MM.1S (cell line): ENCODE results near the gene OR9Q1.

Experiments used
- EZH2 ChIP-seq: fragments of 300-600 bp; sonication (generic); optimal IDR thresholded peaks from 2 replicates; pipeline ENCODE3; 2017; ENCODE audit warnings: low read depth, mild to moderate bottlenecking, antibody characterized with exemption, low read length, mixed read lengths
- EZH2phosphoT487 ChIP-seq: fragments of 300-600 bp; sonication (generic); IDR thresholded peaks from 2 replicates; pipeline ENCODE4 v1.6.1; 2018; ENCODE audit warnings: antibody characterized with exemption, low read length
- TF ChIP-seq, protein P1 (sequence below): fragments of 300-600 bp; sonication (generic); IDR thresholded peaks from 2 replicates; pipeline ENCODE4 v1.5.1; 2016; ENCODE audit warnings: antibody characterized with exemption, low read length, mixed read lengths

DNA sequence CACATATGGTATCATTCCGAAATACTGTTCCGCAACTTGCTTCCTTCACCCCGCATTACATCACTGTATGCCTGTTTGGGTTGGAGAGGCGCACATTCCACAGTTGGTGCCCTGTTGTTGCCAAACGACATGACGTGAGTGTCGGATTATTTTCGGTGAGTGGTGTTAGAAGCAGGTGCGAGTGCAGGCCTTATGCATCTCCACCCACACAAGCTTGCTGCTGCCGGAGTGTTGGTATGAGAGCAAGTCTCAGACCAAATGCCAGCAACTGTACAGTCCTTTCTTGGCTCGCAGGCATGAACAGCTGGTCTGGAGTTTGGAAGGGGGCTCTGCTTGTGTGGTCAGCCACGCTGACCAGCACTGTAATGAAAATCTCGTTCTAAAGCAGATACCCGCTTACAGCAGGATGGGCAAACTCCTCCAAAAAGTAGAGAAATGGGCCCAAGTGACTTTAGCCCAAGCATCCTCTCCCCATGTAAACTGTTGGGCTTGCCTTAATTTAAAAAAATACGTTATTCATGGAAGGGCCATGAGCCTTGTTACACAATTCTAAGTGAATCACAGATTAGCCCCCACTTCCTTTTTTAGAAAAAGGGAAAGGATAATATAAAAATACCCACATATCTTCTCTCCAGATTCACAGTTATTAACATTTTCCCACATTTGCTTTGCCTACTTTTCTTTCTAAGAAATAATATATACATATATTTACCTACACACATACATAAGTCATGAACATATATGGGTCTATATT lies 48.7 kb upstream of the OR9Q1 start:
- TF ChIP-seq, protein P1, sequence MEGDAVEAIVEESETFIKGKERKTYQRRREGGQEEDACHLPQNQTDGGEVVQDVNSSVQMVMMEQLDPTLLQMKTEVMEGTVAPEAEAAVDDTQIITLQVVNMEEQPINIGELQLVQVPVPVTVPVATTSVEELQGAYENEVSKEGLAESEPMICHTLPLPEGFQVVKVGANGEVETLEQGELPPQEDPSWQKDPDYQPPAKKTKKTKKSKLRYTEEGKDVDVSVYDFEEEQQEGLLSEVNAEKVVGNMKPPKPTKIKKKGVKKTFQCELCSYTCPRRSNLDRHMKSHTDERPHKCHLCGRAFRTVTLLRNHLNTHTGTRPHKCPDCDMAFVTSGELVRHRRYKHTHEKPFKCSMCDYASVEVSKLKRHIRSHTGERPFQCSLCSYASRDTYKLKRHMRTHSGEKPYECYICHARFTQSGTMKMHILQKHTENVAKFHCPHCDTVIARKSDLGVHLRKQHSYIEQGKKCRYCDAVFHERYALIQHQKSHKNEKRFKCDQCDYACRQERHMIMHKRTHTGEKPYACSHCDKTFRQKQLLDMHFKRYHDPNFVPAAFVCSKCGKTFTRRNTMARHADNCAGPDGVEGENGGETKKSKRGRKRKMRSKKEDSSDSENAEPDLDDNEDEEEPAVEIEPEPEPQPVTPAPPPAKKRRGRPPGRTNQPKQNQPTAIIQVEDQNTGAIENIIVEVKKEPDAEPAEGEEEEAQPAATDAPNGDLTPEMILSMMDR, result no peak
- TF ChIP-seq EZH2 (no peak), EZH2phosphoT487 (no peak)
